Stimulated activated naive CD8-positive, alpha-beta T cell treated with anti-CD3 and anti-CD28 coated beads, Interleukin-15, Interleukin-2, amounts not matched to agents 100 U/mL and 50 U/mL, for 24 hours (primary cell): ENCODE results near the gene ARMC2.
"Not testable (repeated sequence)": the region's sequence is repeated elsewhere in the genome, so short reads cannot be mapped to it uniquely, and the experiment has no call there.

Experiments used
- ATAC-seq: fragments of 150-1000 bp; cut with Tn5 transposase; one replicate; pipeline ENCODE4 v1.10.0; 2021
- DNase-seq: peaks from one replicate; pipeline ENCODE4 v3.0.0; 2021

The ARMC2 gene, protein sequence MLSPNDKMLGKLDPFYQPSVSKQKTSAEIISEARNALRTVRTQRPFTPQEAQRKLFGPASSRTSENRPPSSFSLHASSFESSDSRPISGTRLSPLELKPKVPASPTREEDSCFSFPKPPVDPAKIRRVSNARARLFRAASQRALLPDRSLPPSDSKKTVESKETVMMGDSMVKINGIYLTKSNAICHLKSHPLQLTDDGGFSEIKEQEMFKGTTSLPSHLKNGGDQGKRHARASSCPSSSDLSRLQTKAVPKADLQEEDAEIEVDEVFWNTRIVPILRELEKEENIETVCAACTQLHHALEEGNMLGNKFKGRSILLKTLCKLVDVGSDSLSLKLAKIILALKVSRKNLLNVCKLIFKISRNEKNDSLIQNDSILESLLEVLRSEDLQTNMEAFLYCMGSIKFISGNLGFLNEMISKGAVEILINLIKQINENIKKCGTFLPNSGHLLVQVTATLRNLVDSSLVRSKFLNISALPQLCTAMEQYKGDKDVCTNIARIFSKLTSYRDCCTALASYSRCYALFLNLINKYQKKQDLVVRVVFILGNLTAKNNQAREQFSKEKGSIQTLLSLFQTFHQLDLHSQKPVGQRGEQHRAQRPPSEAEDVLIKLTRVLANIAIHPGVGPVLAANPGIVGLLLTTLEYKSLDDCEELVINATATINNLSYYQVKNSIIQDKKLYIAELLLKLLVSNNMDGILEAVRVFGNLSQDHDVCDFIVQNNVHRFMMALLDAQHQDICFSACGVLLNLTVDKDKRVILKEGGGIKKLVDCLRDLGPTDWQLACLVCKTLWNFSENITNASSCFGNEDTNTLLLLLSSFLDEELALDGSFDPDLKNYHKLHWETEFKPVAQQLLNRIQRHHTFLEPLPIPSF

DNA sequence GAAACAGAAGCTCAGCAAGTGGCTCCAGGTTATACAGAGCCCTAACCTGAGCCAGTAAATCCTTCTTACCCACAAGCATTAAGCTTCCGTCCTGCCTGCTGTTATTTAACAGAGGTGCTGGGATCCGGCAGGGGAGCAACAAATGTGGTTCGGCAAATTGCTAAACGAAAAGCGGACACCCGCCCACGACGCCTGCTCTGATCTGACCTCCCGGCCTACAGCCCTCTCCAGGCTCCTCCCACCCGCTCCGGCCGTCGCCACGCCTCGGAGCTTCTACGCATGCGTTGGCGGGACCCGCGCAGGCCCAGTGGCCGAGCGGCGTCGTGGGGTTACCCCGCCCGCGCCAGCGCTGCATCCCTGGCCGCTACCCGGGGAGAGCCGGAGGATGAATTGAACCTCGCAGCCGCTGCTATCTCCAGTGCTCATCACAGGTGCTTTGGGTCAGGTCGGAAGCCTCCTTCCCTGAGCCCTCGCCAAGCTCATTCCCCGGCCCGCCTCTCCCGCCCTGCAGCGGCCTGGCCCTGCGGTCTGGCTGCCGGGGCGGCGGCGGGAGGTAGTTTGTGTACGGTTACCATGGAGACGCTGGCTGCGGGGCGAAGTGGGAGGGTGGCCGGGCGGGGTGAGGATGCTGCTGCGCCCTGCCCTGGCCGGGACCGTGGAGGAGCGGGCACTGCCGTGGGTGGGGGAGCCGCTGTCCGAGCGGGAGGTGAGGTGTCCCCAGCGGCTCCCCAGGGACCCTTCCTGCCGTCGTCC lies at the start of gene ARMC2:
Gene ARMC2, plus strand, starts transcription at position 307 of the 753 bp plus-strand sequence. CDS start 5,846 bp downstream, outside the sequence.
- DNase-seq: peak; percentile 96
- peak; percentile 88 for ATAC-seq

DNA sequence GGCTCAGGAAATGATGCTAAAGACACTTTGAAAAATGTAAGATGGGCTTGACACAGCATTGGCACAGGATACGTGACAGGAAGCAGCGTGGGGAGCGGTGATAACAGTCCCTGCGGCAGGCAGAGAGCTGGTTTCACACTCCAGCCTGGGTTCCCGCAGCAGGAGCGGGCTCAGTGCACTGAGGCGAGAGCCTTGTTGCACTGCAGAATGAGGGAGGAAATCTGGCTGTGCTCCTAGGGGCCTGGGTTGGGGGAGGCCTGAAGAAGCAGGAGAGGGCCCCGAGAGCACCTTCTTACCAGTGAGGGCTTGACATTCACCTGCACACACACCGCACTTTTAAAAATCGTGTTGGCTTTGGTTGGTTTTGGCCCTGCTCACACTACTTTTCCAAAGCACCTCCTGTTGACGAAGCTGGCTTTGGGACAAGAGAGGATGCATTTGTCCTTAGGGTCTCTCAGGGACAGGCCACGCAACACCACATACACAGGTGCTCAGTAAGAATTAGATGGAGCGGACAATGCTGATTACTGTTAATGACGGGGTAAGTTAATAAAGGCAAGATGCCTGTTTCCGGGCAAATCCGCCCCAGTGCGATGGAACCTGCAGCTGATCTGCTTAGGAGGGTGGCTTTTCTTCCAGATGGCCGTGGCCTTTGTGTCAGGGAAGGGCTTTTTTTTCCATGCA lies 49.4 kb upstream of the ARMC2 start:
- DNase-seq (peak; percentile 65), ATAC-seq (peak; percentile 83)

DNA sequence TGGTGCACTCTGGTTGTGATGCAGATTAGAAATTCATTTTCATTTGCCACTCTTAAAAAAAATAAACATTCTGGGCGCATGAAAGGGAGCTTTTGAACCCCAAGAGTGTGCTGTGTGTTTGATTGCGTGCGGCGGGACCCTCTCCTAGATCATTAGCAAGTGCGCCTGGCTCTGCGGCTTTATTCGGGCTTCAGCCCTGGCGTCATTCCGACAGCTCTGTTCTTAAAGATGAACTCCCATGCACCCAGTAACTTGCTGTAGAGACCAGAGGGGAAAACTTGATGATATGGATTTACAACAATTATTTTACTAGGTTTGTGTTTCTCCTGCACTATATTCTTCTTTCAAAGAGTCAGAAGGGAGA lies 48.9 kb upstream of the ARMC2 start:
- ATAC-seq (no peak), DNase-seq (no peak)

DNA sequence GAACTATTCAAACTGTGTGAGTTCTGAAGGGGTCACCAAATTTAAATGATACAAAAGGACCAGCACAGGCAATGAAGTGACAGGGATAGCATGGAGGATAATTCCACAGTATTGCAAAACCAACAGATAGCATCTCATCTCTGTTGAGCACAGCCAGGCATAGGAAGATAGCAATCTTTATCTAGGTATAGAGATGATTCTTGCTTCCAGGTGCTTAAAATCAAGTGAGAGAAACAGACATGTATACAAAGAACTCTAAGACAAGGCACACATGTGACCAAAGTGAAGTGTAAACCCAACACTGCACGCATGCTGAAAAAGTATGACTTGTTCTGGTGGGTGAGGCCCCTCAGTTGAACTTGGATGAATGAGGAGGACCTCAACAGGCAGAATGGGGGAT lies 48.4 kb upstream of the ARMC2 start:
- ATAC-seq: no peak

DNA sequence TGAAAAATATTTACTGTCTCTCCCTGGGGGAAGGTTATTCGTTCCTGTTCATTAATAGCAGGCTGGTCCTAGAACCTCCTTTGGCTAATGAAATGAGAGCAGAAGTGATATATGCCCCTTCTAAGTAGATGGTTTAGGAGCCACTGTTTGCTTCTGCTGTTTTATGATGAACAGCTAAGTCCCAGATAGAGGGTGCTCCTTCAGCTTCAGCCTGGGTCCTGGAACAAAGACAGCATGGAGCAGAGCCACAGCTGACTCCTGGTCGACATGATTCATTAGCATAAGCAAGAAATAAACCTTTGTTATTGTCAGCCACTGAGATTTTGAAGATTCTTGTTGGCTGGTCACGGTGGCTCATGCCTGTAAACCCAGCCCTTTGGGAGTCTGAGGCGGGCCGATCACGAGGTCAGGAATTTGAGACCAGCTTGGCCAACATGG lies 47.8 kb upstream of the ARMC2 start:
- ATAC-seq: no peak
- DNase-seq: no peak

More for the DNA sequence above, 48.4 kb upstream of the ARMC2 start:
- no peak for DNase-seq

DNA sequence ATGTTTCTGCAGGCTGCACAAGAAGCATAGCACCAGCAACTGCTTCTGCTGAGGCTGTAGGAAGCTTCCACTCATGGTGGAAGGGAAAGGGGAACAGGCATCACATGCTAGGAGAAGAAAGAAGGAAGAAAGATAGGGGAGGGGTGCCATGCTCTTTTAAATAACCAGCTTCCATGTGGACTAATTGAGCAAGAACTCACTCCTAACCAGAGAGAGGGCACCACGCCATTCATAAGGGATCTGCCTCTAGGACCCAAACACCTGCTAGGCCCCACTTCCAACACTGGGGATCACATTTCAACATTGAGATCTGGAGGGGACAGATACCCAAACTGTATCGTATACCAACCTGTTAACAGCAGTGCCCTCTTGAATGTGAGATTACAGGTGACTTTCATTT lies 46.9 kb upstream of the ARMC2 start:
- ATAC-seq: no peak
- no peak for DNase-seq

DNA sequence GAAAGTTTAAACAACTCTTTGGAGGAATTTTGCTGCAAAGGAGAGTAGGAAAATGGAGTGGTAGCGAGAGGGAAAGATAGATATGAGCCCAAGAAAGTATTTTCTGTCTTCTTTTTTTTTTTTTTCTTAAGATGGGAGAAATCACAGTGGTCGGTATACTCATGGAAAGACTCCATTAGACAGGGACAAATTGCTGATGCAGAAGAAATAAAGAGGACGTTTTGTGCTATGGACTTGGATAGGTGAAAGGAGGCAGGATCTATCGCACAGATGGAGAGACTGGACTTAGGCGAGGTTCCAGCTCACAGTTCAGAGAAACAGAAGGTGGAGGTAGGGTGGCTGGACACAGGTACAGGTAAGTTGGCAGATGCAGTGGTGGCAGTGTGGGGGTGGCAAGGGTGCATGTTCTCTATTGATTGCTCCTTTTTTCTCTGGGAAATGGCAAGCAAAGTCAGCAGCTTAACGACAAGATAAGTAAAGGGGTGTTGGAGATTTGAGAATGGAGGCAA lies 44.2 kb upstream of the ARMC2 start:
- ATAC-seq: no peak
- no peak for DNase-seq

DNA sequence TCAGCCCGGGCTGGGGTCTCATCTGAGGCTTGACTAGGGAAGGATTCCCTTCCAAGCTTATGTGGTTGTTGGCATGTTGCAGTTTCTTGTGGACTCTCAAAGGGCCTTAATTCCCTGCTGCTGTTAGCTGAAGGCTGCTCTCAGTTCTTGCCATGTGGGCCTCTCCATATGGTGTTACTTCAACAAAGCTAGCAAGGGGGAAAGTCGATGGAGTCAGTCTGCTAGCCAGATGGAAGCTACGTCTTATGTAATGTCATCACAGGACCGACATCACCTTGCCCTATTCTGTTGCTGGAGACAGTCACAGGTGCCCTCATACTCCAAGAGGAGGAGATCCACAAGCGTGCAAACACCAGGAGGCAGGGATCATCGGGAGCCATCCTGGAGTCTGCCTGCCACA lies 43.3 kb upstream of the ARMC2 start:
- ATAC-seq (no peak), DNase-seq (no peak)

DNA sequence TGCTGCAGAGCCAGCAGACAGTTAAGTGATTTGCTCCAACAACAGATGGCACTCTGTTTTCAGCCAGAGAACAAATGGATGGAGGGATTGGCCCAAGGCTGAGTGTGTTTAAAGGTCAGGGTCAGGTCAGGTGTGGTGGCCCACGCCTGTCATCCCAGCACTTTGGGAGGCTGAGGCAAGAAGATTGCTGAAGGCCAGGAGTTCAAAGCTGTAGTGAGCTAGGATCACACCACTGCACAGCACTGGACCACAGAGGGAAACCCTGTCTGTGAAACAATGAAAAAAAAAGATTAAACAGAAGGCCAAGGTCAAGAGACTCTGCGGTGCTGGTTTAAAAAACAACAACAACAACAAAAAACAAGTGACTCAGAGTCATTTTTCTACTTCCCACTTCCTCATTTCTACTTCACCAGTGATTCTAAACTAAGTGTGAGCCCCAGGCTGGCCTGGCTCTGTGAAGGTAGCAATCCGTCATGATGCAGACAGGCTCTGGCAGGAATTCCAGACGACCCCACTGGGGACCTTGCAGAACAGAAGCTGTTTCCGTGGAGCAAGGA lies 42.5 kb upstream of the ARMC2 start:
- DNase-seq (no peak), ATAC-seq (no peak)

DNA sequence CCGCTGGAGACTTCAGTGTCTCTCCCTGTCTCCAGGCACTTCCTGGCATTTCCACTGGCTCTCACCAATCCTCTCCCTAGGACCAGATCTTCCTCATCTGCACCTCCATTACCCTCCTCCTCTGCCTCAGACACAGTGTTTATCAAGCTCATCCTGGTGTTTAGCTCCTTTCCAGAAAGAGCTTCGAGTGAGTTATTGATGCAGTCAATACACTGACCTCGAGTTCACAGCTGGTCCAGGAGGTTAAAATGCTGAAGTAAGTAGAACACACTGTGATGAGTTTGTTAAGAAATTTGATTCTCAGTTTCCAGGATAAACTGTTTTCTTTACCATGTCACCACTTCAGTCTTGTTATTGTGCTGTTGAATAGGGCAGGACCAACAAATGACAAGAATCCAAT lies 42.1 kb upstream of the ARMC2 start:
- ATAC-seq (no peak), DNase-seq (no peak)

DNA sequence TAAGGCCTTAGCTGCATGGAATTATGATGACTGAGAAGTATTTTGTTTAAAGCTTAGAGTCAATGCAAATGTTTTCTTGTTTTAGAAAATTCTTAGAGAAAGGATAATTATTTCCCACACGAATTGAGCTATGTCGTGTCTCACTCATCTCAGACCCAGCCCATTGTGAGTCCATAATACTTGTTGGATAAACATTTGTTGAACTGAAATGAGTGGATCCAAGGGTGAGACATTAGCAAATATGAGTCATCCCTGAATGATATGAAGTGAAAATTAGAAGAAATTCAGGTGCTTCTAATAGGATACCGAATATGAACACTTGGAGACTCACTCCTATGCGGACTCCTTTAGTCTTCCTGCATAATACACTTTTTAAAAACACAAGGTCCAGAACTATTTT lies 41.6 kb upstream of the ARMC2 start:
- ATAC-seq: no peak

DNA sequence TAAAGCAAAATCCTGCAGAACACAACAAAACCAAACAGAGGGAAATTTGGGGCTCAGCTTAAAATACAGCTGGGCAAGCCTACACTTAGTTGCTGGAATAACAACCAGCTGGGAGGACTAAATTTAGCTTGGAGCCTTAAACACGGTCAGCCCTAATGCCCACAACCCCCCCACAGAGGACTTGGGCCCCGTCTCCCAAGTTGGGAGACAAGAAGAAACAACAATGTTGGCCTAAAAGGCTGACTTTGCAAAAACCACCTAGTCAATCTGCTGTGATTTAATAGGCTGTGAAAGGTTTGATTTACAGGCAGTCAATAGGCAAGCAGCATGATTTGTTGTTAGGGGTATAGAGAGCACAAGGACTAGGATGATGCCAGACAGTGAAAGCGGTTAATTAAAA lies 40.3 kb upstream of the ARMC2 start:
- ATAC-seq (no peak), DNase-seq (no peak)

More for the DNA sequence above, 41.6 kb upstream of the ARMC2 start:
- no peak for DNase-seq

DNA sequence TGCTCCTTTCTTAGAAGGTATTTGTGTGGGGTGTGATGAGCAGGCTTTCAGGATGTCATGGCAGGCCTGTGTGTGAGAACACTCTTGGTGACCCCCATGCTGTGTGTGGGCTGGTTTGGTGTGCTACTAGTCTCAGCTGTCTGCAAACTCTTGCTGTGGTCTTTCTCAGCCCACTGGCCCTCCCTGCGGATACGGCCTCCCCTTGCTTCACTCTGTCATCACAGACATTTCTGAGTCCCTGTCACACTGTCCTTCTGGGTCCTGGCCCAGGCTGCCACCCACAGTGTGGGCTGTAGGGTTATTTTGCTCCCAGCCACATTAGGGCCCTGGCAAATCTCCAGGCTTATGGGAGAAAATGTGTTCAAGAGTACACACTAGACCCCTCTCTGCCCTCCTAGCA lies 39.0 kb upstream of the ARMC2 start:
- DNase-seq (no peak), ATAC-seq (no peak)

DNA sequence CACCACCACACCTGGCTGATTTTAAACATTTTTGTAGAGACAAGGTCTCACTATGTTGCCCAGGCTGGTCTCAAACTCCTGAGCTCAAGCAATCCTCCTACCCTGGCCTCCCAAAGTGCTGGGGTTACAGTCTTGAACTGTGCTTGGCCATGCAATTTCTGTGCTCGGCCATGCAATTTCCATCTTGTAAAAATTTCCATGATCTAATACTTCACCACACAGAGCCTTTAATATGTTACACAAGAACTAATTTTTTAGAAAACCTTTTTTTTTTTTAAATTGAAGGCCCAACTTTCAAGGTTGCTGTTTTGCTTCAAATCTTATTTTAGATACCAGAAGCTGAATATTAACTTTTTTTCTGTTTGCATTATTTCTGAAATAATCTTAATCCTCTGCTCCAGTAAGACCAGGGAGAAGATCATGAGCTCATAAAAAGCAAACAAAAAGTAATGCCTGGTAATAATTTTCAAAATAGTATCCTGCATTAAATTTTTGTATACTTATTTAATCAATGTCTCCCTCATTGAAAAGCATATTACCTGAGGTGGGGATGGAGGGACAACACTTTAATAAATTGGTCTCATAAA lies 38.1 kb upstream of the ARMC2 start:
- no peak for ATAC-seq

DNA sequence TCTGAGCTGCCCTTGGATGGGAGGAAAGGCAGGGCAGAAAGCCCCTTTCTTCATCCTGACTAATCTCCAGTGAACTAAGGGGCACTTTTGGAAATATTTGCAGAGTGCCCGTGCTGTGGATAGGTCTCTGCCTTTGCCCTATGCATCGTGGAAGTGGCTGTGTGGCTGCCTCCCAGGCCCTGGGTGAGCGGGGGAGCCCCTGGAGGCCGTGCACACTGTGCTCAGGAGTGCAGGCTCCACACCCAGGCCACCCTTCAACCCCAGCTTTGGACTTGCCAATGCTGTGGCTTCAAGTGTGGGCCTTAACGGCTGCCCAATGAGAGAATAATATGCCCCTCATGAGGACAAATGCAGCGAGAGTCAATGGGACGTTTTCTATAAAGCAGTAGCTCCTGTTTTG lies 36.7 kb upstream of the ARMC2 start:
- ATAC-seq (no peak), DNase-seq (no peak)

More for the DNA sequence above, 38.1 kb upstream of the ARMC2 start:
- DNase-seq: no peak

DNA sequence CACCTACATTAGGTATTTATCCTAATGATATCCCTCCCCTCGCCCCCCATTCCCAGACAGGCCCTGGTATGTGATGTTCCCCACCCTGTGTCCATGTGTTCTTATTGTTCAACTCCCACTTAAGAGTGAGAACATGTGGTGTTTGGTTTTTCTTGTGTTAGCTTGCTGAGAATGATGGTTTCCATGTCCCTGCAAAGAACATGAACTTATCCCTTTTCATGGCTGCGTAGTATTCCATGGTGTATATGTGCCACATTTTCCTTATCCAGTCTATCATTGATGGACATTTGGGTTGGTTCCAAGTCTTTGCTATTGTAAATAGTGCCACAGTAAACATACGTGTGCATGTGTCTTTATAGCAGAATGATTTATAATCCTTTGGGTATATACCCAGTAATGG lies 35.0 kb upstream of the ARMC2 start:
- ATAC-seq, DNase-seq: not testable (repeated sequence)

DNA sequence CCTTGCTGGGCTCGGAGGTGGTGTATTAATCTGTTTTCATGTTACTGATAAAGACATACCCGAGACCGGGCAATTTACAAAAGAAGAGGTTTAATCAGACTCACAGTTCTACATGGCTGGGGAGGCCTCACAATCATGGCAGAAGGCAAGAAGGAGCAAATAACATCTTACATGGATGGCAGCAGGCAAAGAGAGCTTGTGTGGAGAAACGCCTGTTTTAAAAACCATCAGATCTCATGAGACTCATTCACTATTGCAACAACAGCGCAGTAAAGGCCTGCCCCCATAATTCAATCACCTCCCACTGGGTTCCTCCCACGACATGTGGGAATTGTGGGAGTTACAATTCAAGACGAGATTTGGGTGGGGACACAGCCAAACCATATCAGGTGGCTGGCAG lies 30.9 kb upstream of the ARMC2 start:
- DNase-seq, ATAC-seq: not testable (repeated sequence)

DNA sequence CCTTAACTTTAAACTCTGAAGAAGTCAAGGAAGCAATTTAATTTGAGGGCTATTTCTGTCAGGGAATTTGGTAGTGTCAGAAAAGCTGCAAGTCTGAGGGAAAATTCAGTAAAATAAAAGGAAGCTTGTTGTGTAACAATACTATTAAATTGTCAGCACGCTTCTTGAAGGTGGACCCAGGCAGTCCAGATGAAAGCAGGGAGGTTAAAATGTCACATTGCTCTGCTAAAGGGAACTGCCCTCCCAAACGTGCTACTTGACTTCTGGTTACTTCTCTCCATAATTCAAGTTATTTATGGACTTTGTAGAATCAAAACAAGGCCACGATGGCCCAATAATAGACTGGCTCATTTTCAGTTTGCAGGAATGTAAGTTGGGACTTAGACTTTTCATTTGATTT lies 28.2 kb upstream of the ARMC2 start:
- ATAC-seq: no peak
- no peak for DNase-seq

DNA sequence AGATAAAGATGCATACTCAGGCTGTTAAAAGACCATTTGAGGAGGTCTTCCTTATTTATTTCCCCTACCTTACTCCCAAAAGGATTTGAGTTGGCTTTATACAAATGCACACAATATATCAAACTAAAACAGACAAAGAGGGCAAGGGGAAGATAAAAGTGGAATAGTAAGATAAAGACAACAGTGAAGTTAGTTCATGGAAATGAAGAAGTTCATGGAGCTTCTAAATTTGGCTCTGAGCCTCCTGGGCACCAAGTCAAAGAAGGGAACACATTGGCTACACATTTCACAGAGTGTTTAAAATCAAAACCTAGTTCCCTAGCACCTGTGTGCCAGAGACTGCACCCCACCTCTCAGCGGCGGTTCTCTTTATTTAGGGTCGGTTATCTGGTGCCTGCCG lies 25.8 kb upstream of the ARMC2 start:
- no peak for ATAC-seq
- no peak for DNase-seq

DNA sequence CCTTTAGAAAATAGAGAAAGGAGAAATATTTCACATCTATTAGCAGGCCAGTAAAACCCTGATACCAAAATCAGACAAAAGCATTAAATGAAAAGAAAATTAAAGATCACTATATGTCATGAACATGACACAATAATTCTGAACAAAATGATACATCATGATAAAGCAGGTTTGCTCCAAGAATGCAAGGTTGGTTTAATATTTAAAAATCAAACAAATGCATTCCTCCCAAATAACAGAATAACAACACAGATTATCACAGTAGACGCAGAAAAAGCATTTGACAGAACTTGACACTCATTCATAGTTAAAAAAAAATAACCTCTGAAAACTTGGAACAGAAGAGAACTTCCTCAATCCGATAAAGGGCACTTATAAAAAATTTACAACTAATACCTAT lies 22.9 kb upstream of the ARMC2 start:
- no peak for ATAC-seq
- DNase-seq: no peak

DNA sequence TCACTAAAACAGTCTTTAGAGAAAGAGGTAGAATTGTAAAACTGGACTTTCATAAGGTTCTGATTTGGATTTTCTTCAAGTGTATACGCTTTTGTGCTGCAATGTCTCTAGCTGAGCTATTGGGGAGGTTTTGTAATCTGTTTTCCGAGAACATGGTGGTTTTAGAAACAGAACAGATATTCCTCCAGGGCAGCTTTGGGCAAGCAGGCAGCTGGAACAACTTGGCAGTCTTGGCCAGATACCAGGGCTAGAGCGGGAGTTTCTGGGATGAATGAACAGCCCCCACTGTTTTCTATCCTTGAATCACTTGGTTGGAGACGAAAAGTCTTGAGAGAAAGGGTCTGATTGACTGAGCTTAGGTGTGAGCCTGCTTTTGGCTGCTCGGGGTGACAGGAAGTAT lies 17.1 kb upstream of the ARMC2 start:
- DNase-seq (no peak), ATAC-seq (no peak)
